ENCODE data around the gene TIPRL.

TIPRL gene

GRCh38 chr1:168213349-168213748 lies 34.6 kb downstream of the TIPRL start:
- no peak for DNase-seq (ENCODE audit: low spot score)

DNA sequence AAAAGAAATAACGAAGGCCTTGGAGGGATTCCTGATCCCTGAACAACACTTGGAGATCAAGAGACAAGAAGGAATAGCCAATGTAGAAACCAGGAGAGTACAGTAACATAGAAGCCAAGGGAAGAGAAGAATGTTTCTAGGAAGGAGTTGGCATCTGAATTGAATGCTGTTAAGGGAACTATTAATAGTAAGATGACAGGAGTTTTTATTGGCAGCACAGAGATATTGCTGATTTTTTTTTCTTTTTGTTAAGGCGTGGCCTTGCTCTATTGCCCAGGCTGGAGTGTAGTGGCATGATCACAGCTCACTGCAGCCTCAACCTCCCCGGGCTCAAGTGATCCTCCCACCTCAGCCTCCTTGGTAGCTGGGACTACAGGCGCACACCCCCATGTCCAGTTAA lies 37.4 kb downstream of the TIPRL start:
- DNase-seq (ENCODE audit: low spot score), result no peak

GRCh38 chr1:168217664-168218063 lies 38.9 kb downstream of the TIPRL start:
- no peak for DNase-seq (ENCODE audit: low spot score)

GRCh38 chr1:168218658-168219057 lies 39.9 kb downstream of the TIPRL start:
- no peak for DNase-seq (ENCODE audit: low spot score)

DNA sequence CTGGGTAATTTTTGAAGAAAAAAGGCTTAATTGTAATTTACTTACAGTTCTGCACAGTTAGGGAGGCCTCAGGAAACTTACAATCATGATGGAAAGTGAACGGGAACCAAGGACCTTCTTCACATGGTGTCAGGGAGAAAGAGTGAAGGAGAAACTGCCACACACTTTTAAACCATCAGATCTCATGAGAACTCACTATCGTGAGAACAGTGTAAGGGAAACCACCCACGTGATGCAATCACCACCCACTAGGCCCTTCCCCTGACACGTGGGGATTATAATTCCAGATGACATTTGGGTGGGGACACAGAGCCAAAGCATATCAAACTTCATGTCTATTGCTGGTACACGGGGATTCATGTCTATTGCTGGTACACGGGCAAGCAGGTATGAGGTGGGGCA lies 41.7 kb downstream of the TIPRL start:
- DNase-seq (ENCODE audit: low spot score), result no peak

DNA sequence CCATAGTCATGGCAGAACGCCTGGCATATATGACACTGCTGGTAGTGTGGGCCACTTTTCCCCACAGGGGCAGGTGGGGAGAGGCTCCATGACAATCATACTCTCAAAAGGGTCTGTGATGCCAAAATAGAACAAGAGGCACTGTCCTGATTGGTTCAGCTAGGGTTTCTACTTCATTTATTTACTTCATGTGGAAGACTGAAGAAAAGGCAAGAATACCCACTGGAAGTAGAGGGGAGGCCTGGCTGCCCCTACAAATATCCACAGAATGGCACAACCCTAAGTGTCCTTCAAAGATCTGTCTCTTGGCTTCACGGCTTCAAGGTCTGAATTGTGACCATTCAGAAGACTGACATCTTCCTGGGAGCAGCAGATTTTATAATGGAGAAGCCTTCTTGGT lies 42.5 kb downstream of the TIPRL start:
- no peak for DNase-seq (ENCODE audit: low spot score)

GRCh38 chr1:168223261-168223660 lies 44.5 kb downstream of the TIPRL start:
- DNase-seq (ENCODE audit: low spot score), result no peak

DNA sequence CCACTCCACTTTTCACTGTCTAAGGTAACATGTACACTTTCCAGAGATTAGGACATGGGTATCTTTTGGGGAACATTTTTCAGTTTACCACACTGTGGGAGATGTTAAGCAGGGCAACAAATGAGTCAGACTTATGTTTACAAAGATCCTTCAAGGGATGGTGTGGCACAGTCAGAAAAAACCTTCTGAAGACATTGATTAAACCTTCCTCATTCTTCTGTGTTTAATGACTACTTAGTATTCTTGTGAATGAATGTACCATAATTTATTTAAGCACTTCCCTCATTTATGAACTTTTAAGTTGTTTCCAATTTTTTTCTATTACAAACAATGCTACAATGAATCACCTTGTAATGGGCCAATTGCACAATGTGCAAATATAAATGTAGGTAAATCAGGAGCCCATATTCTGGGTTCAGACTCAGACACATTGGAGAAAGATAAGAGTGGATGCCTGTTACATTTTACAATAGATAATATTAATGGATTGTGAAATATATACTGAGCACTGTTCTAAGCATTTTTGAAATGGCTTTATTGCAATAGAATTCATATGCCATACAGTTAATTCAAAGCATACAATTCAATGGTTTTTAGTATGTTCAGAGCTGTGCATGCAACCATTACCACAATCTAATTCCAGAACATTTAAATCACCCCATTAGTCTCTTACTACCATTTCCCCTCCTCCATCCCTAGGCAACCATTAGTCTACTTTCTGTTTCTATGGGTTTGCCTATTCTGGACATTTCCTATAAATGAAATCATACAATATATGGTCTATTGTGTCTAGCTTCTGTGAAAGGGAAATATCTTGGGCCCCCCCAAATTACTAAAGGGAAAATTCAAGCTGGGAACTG lies 45.1 kb downstream of the TIPRL start:
- no peak for DNase-seq (ENCODE audit: low spot score)

DNA sequence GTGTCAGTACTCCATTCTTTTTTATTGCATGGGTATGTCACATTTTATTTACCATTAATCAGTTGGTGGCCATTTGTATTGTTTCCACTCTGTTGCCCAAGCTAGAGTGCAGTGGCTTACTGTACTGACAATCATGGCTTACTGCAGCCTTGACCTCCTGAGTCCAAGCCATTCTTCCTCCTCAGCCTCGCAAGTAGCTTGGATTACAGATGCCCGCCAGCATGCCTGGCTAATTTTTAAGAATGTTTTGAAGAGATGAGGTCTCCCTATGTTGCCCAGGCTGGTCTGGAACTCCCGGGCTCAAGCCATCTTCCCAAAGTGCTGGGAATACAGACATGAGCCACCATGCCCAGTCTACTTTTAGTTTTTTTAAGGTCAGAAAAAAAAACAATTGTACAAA lies 46.2 kb downstream of the TIPRL start:
- DNase-seq (ENCODE audit: low spot score), result no peak

GRCh38 chr1:168225476-168226190 lies 46.9 kb downstream of the TIPRL start, which contains the start of gene SFT2D2:
SFT2D2 (plus strand) TSS chr1:168226004; CDS start chr1:168226080, 76 bp downstream.
- DNase-seq (ENCODE audit: low spot score), result peak; percentile 87

DNA sequence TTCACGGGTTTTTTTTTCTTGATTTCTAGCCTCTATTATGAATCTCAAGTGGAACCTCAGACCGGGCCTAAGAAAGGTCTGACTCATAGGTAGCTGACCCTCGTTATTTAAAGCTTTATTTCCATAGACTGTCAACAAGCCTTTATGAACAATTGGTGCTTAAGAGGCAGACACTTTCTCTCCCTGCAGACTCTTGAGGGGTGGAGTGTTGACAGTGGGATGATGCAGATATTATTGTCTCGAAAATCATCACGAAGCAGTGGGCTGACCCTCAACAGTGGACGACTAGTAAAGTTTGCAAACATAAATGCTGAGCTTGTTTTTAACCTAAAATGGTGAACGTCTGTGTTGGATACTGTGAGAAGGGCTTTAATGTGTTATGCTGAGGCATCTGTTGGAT lies 48.9 kb downstream of the TIPRL start:
- DNase-seq (ENCODE audit: low spot score), result no peak

DNA sequence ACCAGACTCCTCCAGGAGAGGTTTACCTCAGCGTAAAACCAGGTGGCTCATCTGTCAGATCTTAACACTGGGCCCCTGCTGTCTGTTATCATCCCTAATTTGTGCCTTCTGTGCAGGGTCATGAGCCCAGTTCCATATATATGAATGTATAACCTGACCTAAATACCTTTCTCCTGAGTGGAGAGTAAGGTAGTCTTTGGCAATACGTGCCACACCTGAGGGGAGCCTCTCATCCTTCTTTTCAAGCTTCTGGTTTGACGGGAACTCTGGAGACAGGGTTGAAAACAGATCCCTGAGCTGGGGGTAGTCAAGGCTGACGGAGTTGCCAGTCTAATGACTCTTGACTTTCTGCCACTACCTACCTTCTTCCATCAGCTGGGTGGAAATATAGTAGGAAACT lies 51.1 kb downstream of the TIPRL start:
- no peak for DNase-seq (ENCODE audit: low spot score)

- DNase-seq (ENCODE audit: low spot score), result no peak
Measured at GRCh38 chr1:168230709-168231108, 51.9 kb downstream of the TIPRL start.

DNA sequence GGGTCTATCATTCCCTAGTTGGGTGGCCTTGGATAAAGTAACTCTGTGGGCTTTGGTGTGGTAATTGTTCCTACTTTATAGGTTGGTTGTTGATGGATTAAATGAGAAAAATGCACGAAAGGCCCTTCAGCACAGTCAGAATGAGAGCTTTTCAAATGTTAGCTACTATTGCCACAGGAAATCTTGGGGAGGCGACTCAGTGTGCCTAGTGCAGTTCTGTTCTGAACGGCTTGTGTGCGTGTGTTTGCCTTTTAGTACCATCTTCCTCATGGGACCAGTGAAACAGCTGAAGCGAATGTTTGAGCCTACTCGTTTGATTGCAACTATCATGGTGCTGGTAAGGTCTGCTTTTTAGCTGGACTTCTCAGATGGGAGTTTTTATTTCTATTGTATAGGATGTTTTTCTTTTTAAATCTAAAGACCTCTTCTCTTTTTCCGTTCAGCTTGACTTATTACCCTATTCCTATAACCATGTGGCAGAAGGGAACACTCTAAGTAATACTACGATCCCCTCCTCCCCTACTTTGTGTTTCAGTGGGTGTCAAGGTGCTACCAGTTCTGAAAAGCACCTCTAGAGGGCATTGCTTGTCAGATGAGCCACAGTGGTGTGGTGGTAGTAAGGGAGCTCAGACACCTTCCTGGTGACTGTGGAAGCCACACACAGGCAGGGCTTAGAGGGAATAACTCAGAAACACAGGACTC lies 56.2 kb downstream of the TIPRL start:
- DNase-seq (ENCODE audit: low spot score), result peak; percentile 49

DNA sequence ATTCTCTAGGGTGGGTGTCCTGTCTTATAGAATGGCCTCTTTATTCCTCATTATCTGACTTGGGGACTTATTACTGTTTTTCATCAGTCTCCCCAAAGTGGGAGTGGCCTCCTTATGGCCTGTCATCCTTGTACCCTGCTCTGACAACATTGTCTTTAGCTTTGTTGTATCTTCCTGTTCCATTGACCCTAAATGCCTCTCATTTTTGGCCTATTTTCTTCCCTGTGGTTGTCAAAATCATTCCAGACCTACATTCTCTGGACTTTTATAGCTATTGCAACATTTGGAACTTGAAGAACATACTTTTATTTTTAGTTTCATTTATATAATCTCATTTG lies 56.8 kb downstream of the TIPRL start:
- DNase-seq (ENCODE audit: low spot score), result no peak

DNA sequence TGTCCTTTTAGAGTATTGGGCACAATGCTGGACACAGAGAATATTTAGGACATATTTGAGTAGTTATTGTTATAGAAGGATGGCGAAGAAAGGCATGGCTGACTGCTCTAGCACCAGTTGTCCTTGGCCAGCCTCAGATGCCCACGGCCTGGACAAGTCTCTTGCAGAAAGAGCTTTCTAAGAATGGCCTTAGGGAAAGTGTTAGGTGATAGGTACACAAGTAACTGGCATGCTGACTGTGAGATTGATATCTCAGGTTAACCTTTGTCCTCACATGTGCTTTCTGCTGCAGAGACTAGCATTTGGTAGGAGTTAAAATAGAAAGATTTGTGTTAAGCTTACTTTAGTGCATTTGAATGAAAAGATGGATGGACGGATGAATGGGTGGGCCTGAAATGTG lies 57.2 kb downstream of the TIPRL start:
- DNase-seq (ENCODE audit: low spot score), result no peak

- DNase-seq (ENCODE audit: low spot score), result peak; percentile 78
Measured at GRCh38 chr1:168236836-168237611, 58.3 kb downstream of the TIPRL start.

DNA sequence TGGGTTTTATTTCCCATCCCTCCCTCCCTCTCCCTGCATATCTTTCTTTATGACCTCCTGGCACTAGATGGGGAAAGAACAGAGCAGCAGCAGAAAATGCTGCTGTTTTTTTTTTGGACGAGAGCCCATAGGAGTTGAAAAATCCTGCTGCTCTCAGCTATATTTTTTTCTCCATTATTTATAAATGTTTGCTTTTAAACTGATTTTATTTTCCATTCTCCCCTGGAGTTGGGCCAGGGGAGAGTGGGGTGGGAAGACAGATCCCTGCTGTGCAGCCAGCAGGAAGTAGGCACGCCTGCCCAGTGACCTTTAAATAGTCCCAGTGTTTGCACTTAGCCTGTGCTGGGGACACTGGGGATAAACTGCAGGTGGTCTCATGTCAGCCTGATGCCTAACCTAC lies 64.4 kb downstream of the TIPRL start:
- no peak for DNase-seq (ENCODE audit: low spot score)

DNA sequence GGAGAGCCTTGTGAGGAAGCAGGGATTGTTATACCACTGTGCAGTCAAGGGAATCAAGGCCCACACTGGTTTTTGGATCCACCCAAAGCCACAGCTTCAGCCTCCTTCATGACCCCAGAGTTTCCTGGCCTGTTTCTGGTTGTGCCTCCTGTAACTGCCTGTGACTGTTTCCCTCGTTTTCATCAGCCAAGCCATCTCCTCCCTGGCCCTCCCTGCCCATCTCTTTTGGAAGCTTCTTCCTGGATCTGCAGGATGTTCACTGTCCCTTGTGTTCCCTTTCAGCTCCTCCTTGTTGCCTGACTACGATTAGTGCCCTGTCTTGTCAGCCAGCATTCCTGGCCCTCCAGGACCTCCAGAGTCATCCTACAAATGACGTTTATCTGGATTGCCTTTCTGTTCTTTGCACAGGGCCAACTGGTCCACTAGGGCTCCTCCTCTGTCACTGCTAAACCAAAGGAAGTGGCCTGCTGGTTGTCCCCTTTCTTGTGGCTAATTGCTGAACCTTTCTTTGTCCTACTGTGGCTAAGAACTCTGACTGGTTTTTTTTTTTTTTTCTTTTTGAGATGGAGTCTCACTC lies 65.0 kb downstream of the TIPRL start:
- DNase-seq (ENCODE audit: low spot score), result no peak

DNA sequence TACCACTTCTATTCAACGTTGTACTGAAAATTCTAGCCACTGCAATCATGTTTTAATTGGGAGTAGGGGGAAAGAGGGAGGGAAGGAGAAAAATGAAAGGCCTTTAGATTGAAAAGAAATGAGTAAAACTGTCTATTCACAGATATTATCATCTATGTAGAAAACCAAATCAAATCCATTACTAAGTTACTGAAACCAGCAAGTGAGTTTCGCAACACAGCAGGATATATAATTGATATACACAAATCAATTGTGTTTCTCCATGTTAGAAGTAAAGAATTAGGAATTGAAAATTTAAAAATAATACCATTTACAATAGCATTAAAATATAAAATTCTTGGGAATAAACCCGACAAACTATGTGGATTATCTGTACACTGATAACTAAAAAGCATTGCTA lies 66.3 kb downstream of the TIPRL start:
- DNase-seq (ENCODE audit: low spot score), result no peak

DNA sequence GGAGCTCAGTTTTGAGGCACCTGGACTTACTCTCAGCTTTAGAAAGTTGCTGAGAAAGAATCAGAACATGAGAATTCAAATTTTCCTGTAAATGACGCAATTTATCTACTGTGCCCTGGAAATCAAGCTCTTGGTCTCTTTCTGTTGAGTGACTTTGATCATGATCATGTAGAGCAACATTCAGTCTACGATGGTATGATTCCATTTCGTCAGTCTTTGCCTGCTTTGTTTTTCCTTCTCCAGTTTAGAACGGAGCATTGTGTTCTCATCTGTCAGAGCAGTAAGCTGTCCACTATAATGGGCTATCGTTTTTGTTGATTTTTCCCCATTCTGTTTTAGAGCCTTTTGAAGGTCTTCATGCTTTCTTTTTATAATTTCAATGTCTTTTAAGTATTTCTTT lies 67.7 kb downstream of the TIPRL start:
- peak; percentile 65 for DNase-seq (ENCODE audit: low spot score)

All from Ammon's horn (tissue), 1 donor.